Activated CD4-positive, alpha-beta T cell treated with anti-CD3 and anti-CD28 coated beads for 48 hours (primary cell): Measurements from ENCODE around the gene ARPP21.

Experiments used
- DNase-seq: peaks from one replicate; pipeline ENCODE4 v3.0.0-alpha.2; 2020

The ARPP21 gene

GRCh38 chr3:35679409-35680080 is 40.2 kb downstream of the ARPP21 start:
- DNase-seq = no peak

GRCh38 chr3:35680866-35681650 is 41.7 kb downstream of the ARPP21 start:
- no peak for DNase-seq

GRCh38 chr3:35685153-35685552 is 45.8 kb downstream of the ARPP21 start:
- no peak for DNase-seq

GRCh38 chr3:35688826-35689225 is 49.5 kb downstream of the ARPP21 start:
- no peak for DNase-seq

GRCh38 chr3:35690271-35690670 is 50.9 kb downstream of the ARPP21 start:
- no peak for DNase-seq

GRCh38 chr3:35705904-35706303 is 66.6 kb downstream of the ARPP21 start:
- no peak for DNase-seq

GRCh38 chr3:35707904-35708303 is 68.6 kb downstream of the ARPP21 start:
- DNase-seq = peak; percentile 5

- no peak for DNase-seq
Measured at GRCh38 chr3:35708394-35709271, 69.3 kb downstream of the ARPP21 start.

GRCh38 chr3:35709691-35710090 is 70.4 kb downstream of the ARPP21 start:
- no peak for DNase-seq

GRCh38 chr3:35710554-35710953 is 71.2 kb downstream of the ARPP21 start:
- DNase-seq = no peak

GRCh38 chr3:35718921-35719320 is 79.6 kb downstream of the ARPP21 start:
- DNase-seq = no peak

GRCh38 chr3:35721628-35722027 is 82.3 kb downstream of the ARPP21 start:
- DNase-seq = no peak

- DNase-seq = no peak
Measured at GRCh38 chr3:35722902-35723301, 83.6 kb downstream of the ARPP21 start.

- no peak for DNase-seq
Measured at GRCh38 chr3:35723480-35724097, 84.3 kb downstream of the ARPP21 start.

- peak; percentile 2 for DNase-seq
Measured at GRCh38 chr3:35724106-35724505, 84.8 kb downstream of the ARPP21 start.

- no peak for DNase-seq
Measured at GRCh38 chr3:35727179-35727578, 87.9 kb downstream of the ARPP21 start.

GRCh38 chr3:35733341-35733740 is 94.0 kb downstream of the ARPP21 start:
- no peak for DNase-seq

GRCh38 chr3:35733864-35734263 is 94.5 kb downstream of the ARPP21 start:
- no peak for DNase-seq

GRCh38 chr3:35737080-35737479 is 97.8 kb downstream of the ARPP21 start:
- no peak for DNase-seq

- no peak for DNase-seq
Measured at GRCh38 chr3:35737527-35737926, 98.2 kb downstream of the ARPP21 start.

GRCh38 chr3:35737934-35738706 is 98.8 kb downstream of the ARPP21 start:
- DNase-seq = no peak

- DNase-seq = no peak
Measured at GRCh38 chr3:35739181-35739809, 100.0 kb downstream of the ARPP21 start.
